Suprapubic skin (tissue), 4 donors: ENCODE results near the gene STAM2. TPM values are rescaled to one million over a fixed set of nuclear protein-coding genes. Genes with fewer than 3 reads are reported as not detected.

Source experiments
- DNase-seq, 2 donors: peaks; one replicate each; pipeline ENCODE4 v3.0.0-alpha.2; 2019; ENCODE audit warnings: low spot score in 2 of 2
- H3K27ac ChIP-seq: fragments of 200-600 bp; sonication (generic); one replicate; pipeline ENCODE4 v1.5.1; 2019
- H3K27me3 ChIP-seq: fragments of 200-600 bp; sonication (generic); one replicate; pipeline ENCODE4 v1.5.1; 2019
- H3K36me3 ChIP-seq: fragments of 200-600 bp; sonication (generic); one replicate; pipeline ENCODE4 v1.5.1; 2019
- H3K4me1 ChIP-seq: fragments of 200-600 bp; sonication (generic); one replicate; pipeline ENCODE4 v1.5.1; 2019
- H3K4me3 ChIP-seq: fragments of 200-600 bp; sonication (generic); one replicate; pipeline ENCODE4 v1.5.1; 2019; ENCODE audit warnings: mild to moderate bottlenecking
- H3K9me3 ChIP-seq: fragments of 200-600 bp; sonication (generic); one replicate; pipeline ENCODE4 v1.5.1; 2019
- EP300 ChIP-seq: sonication (generic); formaldehyde crosslinking; IDR thresholded peaks from one replicate; pipeline ENCODE4 v1.6.1; 2017; ENCODE audit warnings: antibody characterized with exemption
- POLR2A ChIP-seq, 2 donors: fragments of 450-650 bp; IDR thresholded peaks; one replicate each; pipeline ENCODE4 v1.6.1; 2017; ENCODE audit warnings: antibody characterized with exemption in 2 of 2, mild to moderate bottlenecking in 2 of 2, moderate library complexity in 2 of 2
- POLR2AphosphoS5 ChIP-seq, 3 donors: sonication (generic); formaldehyde crosslinking; IDR thresholded peaks; one replicate each; pipeline ENCODE4 v1.6.1; 2017; ENCODE audit warnings: antibody characterized with exemption in 3 of 3
- WGBS: methylation state at CpG from one replicate; pipeline ENCODE4 v1.1.5; 2018; 5-methylcytosine and 5-hydroxymethylcytosine counted together
- total RNA-seq, 4 donors: library from RNA; depleted of rRNA; stranded (reverse); fragments of >200 nt; gene quantifications; one replicate each; pipeline ENCODE4 v1.1.0, GENCODE V29; 2016
- TF ChIP-seq, protein P1 (sequence below), 2 donors: fragments of 200-600 bp in 1 of 2; fragments of 450-650 bp in 1 of 2; sonication (generic) in 1 of 2; IDR thresholded peaks; one replicate each; pipeline ENCODE4 v1.5.1; 2016 to 2019; ENCODE audit warnings: antibody characterized with exemption in 2 of 2, mild to moderate bottlenecking in 1 of 2, moderate library complexity in 1 of 2

Gene STAM2
- total RNA-seq, 4 donors from 2014 or later: 27.4 to 42.2 (median 35.5) TPM

DNA sequence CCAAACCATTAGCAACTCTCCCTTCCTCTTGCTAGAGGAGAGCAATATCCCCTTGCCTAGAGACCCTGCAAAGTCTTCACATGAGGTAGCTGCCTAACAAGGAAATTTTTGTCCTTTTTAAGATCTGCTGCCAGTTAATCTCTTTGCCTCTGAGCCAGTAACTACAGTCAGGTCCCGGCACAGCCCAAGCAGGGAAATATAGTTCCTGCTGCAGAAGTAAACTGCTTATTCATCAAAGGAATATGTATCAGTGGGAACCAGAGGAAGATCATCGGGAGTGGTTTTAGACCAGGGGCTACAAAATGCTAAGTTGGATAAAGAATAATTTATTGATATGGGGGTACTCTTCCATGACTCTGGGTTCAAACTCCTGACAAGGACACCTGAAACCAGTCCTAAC is 107.3 kb downstream of the STAM2 start:
- Histone ChIP-seq H3K9me3 (no peaks in the 10 kb centered on the region), H3K4me1 (peaks cover 16% of the 10 kb centered on the region), H3K36me3 (no peaks in the 10 kb centered on the region), H3K27me3 (no peaks in the 10 kb centered on the region), H3K4me3 (no peak overlapping the region), H3K27ac (no peak overlapping the region)
- WGBS: 41% methylated on average over 2 of the region's 2 CpGs
- DNase-seq: no peak
- no peak for TF ChIP-seq EP300
- TF ChIP-seq, protein P1, sequence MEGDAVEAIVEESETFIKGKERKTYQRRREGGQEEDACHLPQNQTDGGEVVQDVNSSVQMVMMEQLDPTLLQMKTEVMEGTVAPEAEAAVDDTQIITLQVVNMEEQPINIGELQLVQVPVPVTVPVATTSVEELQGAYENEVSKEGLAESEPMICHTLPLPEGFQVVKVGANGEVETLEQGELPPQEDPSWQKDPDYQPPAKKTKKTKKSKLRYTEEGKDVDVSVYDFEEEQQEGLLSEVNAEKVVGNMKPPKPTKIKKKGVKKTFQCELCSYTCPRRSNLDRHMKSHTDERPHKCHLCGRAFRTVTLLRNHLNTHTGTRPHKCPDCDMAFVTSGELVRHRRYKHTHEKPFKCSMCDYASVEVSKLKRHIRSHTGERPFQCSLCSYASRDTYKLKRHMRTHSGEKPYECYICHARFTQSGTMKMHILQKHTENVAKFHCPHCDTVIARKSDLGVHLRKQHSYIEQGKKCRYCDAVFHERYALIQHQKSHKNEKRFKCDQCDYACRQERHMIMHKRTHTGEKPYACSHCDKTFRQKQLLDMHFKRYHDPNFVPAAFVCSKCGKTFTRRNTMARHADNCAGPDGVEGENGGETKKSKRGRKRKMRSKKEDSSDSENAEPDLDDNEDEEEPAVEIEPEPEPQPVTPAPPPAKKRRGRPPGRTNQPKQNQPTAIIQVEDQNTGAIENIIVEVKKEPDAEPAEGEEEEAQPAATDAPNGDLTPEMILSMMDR (IDR thresholded peaks at IDR 0.05): no peak
- TF ChIP-seq POLR2AphosphoS5 (IDR thresholded peaks at IDR 0.05): no peak
- TF ChIP-seq POLR2A (IDR thresholded peaks at IDR 0.05): no peak

DNA sequence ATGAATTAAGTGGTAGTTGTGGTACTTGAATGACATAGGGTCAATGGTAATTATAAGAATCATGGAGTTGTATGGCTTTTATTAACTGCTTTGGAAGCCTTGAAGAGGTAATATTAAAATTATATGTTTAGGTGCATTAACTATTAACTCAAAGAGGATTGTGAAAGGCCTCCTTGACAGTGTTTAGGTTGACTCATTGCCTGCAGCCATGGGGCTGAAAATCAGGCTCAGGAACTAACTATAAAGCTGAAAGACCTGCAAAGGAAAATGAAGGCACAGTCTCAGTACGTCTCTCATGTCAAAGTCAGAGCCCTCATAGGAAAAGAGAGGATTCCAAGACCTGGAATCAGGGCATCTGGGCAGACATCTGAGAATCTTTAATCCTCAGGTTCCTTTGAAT is 107.7 kb downstream of the STAM2 start:
- WGBS: 56% methylated on average over 1 of the region's 1 CpG
- H3K9me3 ChIP-seq: no peaks in the 10 kb centered on the region
- DNase-seq: no peak
- H3K36me3 ChIP-seq: no peaks in the 10 kb centered on the region
- TF ChIP-seq, protein P1 (IDR thresholded peaks at IDR 0.05): no peak
- no peak for TF ChIP-seq POLR2AphosphoS5 (IDR thresholded peaks at IDR 0.05)
- no peak for TF ChIP-seq POLR2A (IDR thresholded peaks at IDR 0.05)
- no peak for TF ChIP-seq EP300
- H3K27me3 ChIP-seq: no peaks in the 10 kb centered on the region
- no peak overlapping the region for H3K27ac ChIP-seq
- H3K4me3 ChIP-seq: no peak overlapping the region
- peaks cover 20% of the 10 kb centered on the region for H3K4me1 ChIP-seq

Other genes starting within 250 kb of the STAM2 start
- 10 to 100 TPM in 2 of 4 donors, 1 to 10 TPM in 2; 7.6 to 14.5 (median 10.7) TPM for gene CACNB4, start 76.7 kb downstream of the STAM2 start, total RNA-seq
- gene FMNL2, start 159.4 kb upstream of the STAM2 start, total RNA-seq: 10 to 100 TPM; 15.4 to 18.1 (median 16.0) TPM